ENCODE measurements around the gene SLC12A9. TPM values are rescaled to one million over a fixed set of nuclear protein-coding genes. Genes with fewer than 3 reads are reported as not detected.

The SLC12A9 gene
- total and polyA plus RNA-seq, 2 of the 4 experiments (the other 2 are of a cell fraction), result 4.5 to 16.2 TPM

- BruUV-seq (replicated peaks), result no TSS peak
- H4K5ac ChIP-seq (ENCODE audit: low read depth, low read length), result no peak overlapping the region
- no peak overlapping the region for H4K91ac ChIP-seq (ENCODE audit: insufficient read depth, low read depth, low read length)
- no peak overlapping the region for H3K23ac ChIP-seq (ENCODE audit: low read depth, low read length)
- H2BK15ac ChIP-seq (ENCODE audit: low read depth, low read length), result no peak overlapping the region
- no peak overlapping the region for H2BK5ac ChIP-seq (ENCODE audit: low read depth, low read length, poor library complexity, severe bottlenecking)
- H3K4me3 ChIP-seq (ENCODE audit: insufficient read depth, low read depth, low read length), result no peak overlapping the region
- H3K27ac ChIP-seq (ENCODE audit: insufficient read depth, low read length), result no peak overlapping the region
- H2BK120ac ChIP-seq (ENCODE audit: low read depth, low read length), result no peak overlapping the region
- TF ChIP-seq FOS (IDR thresholded peaks at IDR 0.05; ENCODE audit: low read depth, low read length) (no peak), MAZ (IDR thresholded peaks at IDR 0.05; ENCODE audit: borderline replicate concordance, low read depth, low read length) (no peak), SMC3 (IDR thresholded peaks at IDR 0.05; ENCODE audit: low read depth, low read length) (no peak), POLR2A (IDR thresholded peaks at IDR 0.05; ENCODE audit: low read depth, low read length) (no peak), CEBPB (IDR thresholded peaks at IDR 0.05; ENCODE audit: low read depth, low read length) (no peak), NFE2L2 (IDR thresholded peaks at IDR 0.05; ENCODE audit: low read depth, low read length) (no peak), CTCF (conservative IDR thresholded peaks at IDR 0.05; ENCODE audit: low read depth, low read length) (no peak), MAFK (IDR thresholded peaks at IDR 0.05; ENCODE audit: low read depth, low read length) (no peak), RFX5 (IDR thresholded peaks at IDR 0.05; ENCODE audit: low read depth, low read length) (no peak), RCOR1 (IDR thresholded peaks at IDR 0.05; ENCODE audit: insufficient replicate concordance, low read length) (no peak), ELK1 (IDR thresholded peaks at IDR 0.05; ENCODE audit: borderline replicate concordance, low read depth, low read length) (no peak)
- H3K18ac ChIP-seq (ENCODE audit: low read depth, low read length), result no peak overlapping the region
- peaks cover 43% of the 10 kb centered on the region for H3K27me3 ChIP-seq (ENCODE audit: control insufficient read depth, insufficient read depth, low read length)
- ChIA-PET CTCF (interaction anchor here (0.7 kb wide), 1 partner anchor 170 kb away, joined by 4 read pairs; no protein-coding TSS in a partner anchor), POLR2A (ENCODE audit: unreplicated experiment) (no interaction called here)
- no peak overlapping the region for H3K4me2 ChIP-seq (ENCODE audit: low read depth, low read length)
- DNase-seq, result no peak
- no peaks in the 10 kb centered on the region for H3K36me3 ChIP-seq (ENCODE audit: control insufficient read depth, insufficient read depth, low read length)
- 51% methylated on average over 3 of the region's 13 CpGs; no CpG with 5 or more reads in 1 of the 2 experiments for WGBS, 2 experiments (ENCODE audit: extremely low coverage in 2 of 2, insufficient read length in 1 of 2)
- no peak overlapping the region for H4K8ac ChIP-seq (ENCODE audit: low read depth in 2 of 2, low read length in 2 of 2)
- H3K4me1 ChIP-seq (ENCODE audit: control insufficient read depth, insufficient read depth, low read length), result no peaks in the 10 kb centered on the region; the same call in 1 of the 2 replicates
- dilution Hi-C loops (cut with HindIII; ENCODE audit: low sequenced_read_pairs, unreplicated experiment), result no loop called here
- intact Hi-C loops (cut with micrococcal nuclease), result loop anchor here (1.0 to 2.0 kb wide), 3 partner anchors 161 to 295 kb away; no protein-coding TSS in a partner anchor
- H2AK5ac ChIP-seq (ENCODE audit: low read depth, low read length), result no peak overlapping the region
- H3K14ac ChIP-seq (replicated peaks; ENCODE audit: low read depth, low read length), result no peak overlapping the region
- H3K9ac ChIP-seq (ENCODE audit: low read depth, low read length), result no peak overlapping the region
- 0 out of 2 replicates have a peak, but pooled peaks cover 4% of the 10 kb centered on the region for H4K20me1 ChIP-seq (ENCODE audit: insufficient read depth, low read length)
- in situ Hi-C loops (cut with MboI; ENCODE audit: low sequenced_read_pairs), result loop anchor here (10.0 kb wide), 1 partner anchor 387 kb away; no protein-coding TSS in a partner anchor
- H2AFZ ChIP-seq (replicated peaks; ENCODE audit: low read length, poor library complexity), result no peak overlapping the region
- H2AK9ac ChIP-seq (replicated peaks; ENCODE audit: low read depth, low read length, poor library complexity), result no peak overlapping the region
- no peak overlapping the region for H2BK20ac ChIP-seq (ENCODE audit: low read depth, low read length)
- ATAC-seq (ENCODE audit: low read depth), result no peak
- H3K79me1 ChIP-seq (ENCODE audit: low read depth in 1 of 2, low read length in 2 of 2), result no peaks in the 10 kb centered on the region
- peaks cover 2% of the 10 kb centered on the region; the same call in 1 of the 2 replicates for H3K9me3 ChIP-seq (ENCODE audit: control insufficient read depth, insufficient read depth, low read length)
- H3K56ac ChIP-seq (ENCODE audit: extremely low read depth, insufficient read depth, low read length), result no peak overlapping the region
- H3K9me1 ChIP-seq (ENCODE audit: insufficient read depth, low read length), result no peaks in the 10 kb centered on the region
- H3K4ac ChIP-seq (ENCODE audit: low read depth, low read length), result no peak overlapping the region
These were observed 45.4 kb downstream of the SLC12A9 start for GRCh38 chr7:100897772-100898454.

All from IMR-90 (cell line).